CD4-positive, alpha-beta T cell (primary cell): ENCODE measurements around the gene PLCB1. TPM values are rescaled to one million over a fixed set of nuclear protein-coding genes. Genes with fewer than 3 reads are reported as not detected.
A peak's percentile ranks its signal among the peaks of the same experiment; 100 is the strongest.

Experiments used
- ATAC-seq: fragments of 200-7000 bp; cut with Tn5 transposase; one replicate; pipeline ENCODE4 v1.10.0; 2022; ENCODE audit warnings: mild to moderate bottlenecking; ENCODE audit not compliant: poor library complexity
- CTCF ChIA-PET: fragments of 350-600 bp; sonication (Branson Sonifier 250); formaldehyde crosslinking; loops from one replicate; lab custom pipeline; 2021; ENCODE audit warnings: antibody characterized with exemption, inconsistent platforms; lab: Charles Lee
- POLR2A ChIA-PET: fragments of 350-600 bp; sonication (Branson Sonifier 250); formaldehyde crosslinking; loops from one replicate; lab custom pipeline; 2021; ENCODE audit warnings: antibody characterized with exemption, inconsistent platforms; lab: Charles Lee
- DNase-seq, 14 experiments: peaks; one replicate each; pipeline ENCODE4 v3.0.0-alpha.2; 2013 to 2020; ENCODE audit warnings: mixed read lengths in 2 of 14
- H3K27ac ChIP-seq, 2 donors: one replicate each; pipeline versions ENCODE4 v1.5.1 to v1.7.0; 2013; ENCODE audit warnings: low read length in 2 of 2, low read depth in 1 of 2, mild to moderate bottlenecking in 1 of 2
- H3K27me3 ChIP-seq, 2 experiments: 1 replicate in 1 of 2; 2 replicates in 1 of 2; pipeline versions ENCODE4 v1.6.1 to v1.7.0; 2013; ENCODE audit warnings: low read length in 2 of 2, control low read depth in 1 of 2, mild to moderate bottlenecking in 1 of 2, moderate library complexity in 1 of 2; ENCODE audit not compliant: insufficient read depth in 2 of 2, control insufficient read depth in 1 of 2
- H3K36me3 ChIP-seq: one replicate; pipeline ENCODE4 v1.6.1; 2013; ENCODE audit warnings: low read length, control low read depth; ENCODE audit not compliant: insufficient read depth
- H3K4me1 ChIP-seq: one replicate; pipeline ENCODE4 v1.6.1; 2013; ENCODE audit warnings: low read length, control low read depth; ENCODE audit not compliant: insufficient read depth
- H3K4me3 ChIP-seq: one replicate; pipeline ENCODE4 v1.5.1; 2013; ENCODE audit warnings: mild to moderate bottlenecking, low read length, moderate library complexity
- H3K9me3 ChIP-seq, 2 experiments: 1 replicate in 1 of 2; 2 replicates in 1 of 2; pipeline versions ENCODE4 v1.6.1 to v1.7.0; 2013; ENCODE audit warnings: low read length in 2 of 2, mild to moderate bottlenecking in 2 of 2, control low read depth in 1 of 2, moderate library complexity in 1 of 2; ENCODE audit not compliant: control insufficient read depth in 1 of 2, insufficient read depth in 1 of 2
- H3K27ac Mint-ChIP-seq: one replicate; pipeline ENCODE4 v1.8.0; 2020; ENCODE audit warnings: mixed read lengths
- H3K27me3 Mint-ChIP-seq: one replicate; pipeline ENCODE4 v1.8.0; 2021; ENCODE audit warnings: mixed read lengths
- H3K36me3 Mint-ChIP-seq: one replicate; pipeline ENCODE4 v1.8.0; 2021; ENCODE audit warnings: low read depth, mixed read lengths
- H3K4me1 Mint-ChIP-seq: one replicate; pipeline ENCODE4 v1.8.0; 2021; ENCODE audit warnings: low read depth, mixed read lengths
- H3K4me3 Mint-ChIP-seq: one replicate; pipeline ENCODE4 v1.8.0; 2020; ENCODE audit warnings: mild to moderate bottlenecking, mixed read lengths
- H3K9me3 Mint-ChIP-seq: one replicate; pipeline ENCODE4 v1.8.0; 2020; ENCODE audit warnings: mixed read lengths
- intact Hi-C, 2 experiments: fragments of 100-400 bp; cut with DNase I in 1 of 2; cut with micrococcal nuclease in 1 of 2; formaldehyde crosslinking; loops; one replicate each; pipeline versions ENCODE4 v1.15.1 to v1.9.0; 2023 to 2025; cut with DNase I, micrococcal nuclease
- total RNA-seq, 174 experiments: library from RNA in 2 of 174; stranded (reverse) in 2 of 174; gene quantifications; one replicate each; pipeline ENCODE4 v1.2.3 and lab custom pipeline; 2021 to 2026
- TF ChIP-seq, protein P1 (sequence below): fragments of 200-600 bp; IDR thresholded peaks from one replicate; pipeline ENCODE4 v1.8.0; 2022; ENCODE audit warnings: antibody characterized with exemption, mild to moderate bottlenecking

The PLCB1 gene
- total RNA-seq, 2 experiments from 2014 or later = 3.8 to 5.6 TPM

DNA sequence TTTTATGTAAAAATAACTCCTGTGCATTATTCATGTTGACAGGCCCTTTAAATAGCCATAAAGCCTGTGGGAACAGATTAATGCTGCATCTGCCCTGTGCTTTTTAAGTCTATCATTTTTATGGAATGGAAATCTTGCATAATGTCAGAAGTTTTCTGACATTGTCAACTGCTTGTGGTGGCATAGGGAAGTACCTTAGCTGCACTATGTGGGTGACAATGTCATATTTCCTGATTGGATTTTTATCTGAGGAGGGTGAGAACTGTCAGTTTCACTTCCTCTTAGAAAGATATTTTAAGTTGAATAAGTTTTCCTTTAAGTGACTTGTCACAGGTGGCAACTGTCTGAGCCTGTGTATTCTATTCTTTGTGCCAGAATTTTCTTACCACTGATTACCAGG lies 267.9 kb downstream of the PLCB1 start:
- ChIA-PET POLR2A (interaction anchor here (1.1 kb wide), 1 partner anchor 238 kb away, joined by 3 read pairs; no protein-coding TSS in a partner anchor), CTCF (no interaction called here)
- DNase-seq = peak in 3 of 14 experiments; percentile 39 to 64 (median 53)
- intact Hi-C loops = no loop called here
- Histone ChIP-seq H3K27me3 (no peaks in the 10 kb centered on the region), H3K9me3 (no peaks in the 10 kb centered on the region), H3K4me3 (no peak overlapping the region), H3K27ac (no peak overlapping the region), H3K4me1 (no peaks in the 10 kb centered on the region), H3K36me3 (no peaks in the 10 kb centered on the region)
- H3K36me3 Mint-ChIP-seq = no peaks in the 10 kb centered on the region
- TF ChIP-seq, protein P1, sequence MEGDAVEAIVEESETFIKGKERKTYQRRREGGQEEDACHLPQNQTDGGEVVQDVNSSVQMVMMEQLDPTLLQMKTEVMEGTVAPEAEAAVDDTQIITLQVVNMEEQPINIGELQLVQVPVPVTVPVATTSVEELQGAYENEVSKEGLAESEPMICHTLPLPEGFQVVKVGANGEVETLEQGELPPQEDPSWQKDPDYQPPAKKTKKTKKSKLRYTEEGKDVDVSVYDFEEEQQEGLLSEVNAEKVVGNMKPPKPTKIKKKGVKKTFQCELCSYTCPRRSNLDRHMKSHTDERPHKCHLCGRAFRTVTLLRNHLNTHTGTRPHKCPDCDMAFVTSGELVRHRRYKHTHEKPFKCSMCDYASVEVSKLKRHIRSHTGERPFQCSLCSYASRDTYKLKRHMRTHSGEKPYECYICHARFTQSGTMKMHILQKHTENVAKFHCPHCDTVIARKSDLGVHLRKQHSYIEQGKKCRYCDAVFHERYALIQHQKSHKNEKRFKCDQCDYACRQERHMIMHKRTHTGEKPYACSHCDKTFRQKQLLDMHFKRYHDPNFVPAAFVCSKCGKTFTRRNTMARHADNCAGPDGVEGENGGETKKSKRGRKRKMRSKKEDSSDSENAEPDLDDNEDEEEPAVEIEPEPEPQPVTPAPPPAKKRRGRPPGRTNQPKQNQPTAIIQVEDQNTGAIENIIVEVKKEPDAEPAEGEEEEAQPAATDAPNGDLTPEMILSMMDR = no peak
- H3K4me3 Mint-ChIP-seq = no peak overlapping the region
- H3K27ac Mint-ChIP-seq = no peak overlapping the region
- no peaks in the 10 kb centered on the region for H3K27me3 Mint-ChIP-seq
- H3K4me1 Mint-ChIP-seq = no peaks in the 10 kb centered on the region
- no peaks in the 10 kb centered on the region for H3K9me3 Mint-ChIP-seq
- no peak for ATAC-seq

DNA sequence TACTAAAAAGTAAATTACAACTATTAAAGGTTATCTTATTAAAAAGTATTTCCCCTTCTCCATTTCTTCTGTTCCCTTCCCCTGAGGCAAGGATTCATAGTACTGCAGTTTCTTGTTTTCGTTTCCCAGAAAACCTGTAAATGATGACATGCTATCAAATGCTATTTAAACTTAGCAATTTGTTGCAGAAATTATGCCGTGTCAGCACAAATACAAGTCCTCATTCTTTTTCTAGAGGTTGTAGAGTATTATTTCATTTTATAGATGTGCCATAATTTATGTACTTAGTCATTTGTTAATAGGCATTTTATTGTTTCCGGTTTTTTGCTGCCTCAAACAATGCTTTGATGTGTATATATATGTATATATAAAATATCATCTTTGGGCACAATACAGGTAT lies 268.4 kb downstream of the PLCB1 start:
- no peaks in the 10 kb centered on the region for H3K4me1 Mint-ChIP-seq
- Histone ChIP-seq H3K36me3 (no peaks in the 10 kb centered on the region), H3K27me3 (no peaks in the 10 kb centered on the region), H3K4me3 (no peak overlapping the region), H3K4me1 (no peaks in the 10 kb centered on the region), H3K27ac (no peak overlapping the region), H3K9me3 (no peaks in the 10 kb centered on the region)
- TF ChIP-seq, protein P1 = no peak
- H3K27me3 Mint-ChIP-seq = no peaks in the 10 kb centered on the region
- CTCF ChIA-PET = interaction anchor here (1.4 kb wide), 1 partner anchor 29 kb away, joined by 3 read pairs; no protein-coding TSS in a partner anchor
- H3K36me3 Mint-ChIP-seq = no peaks in the 10 kb centered on the region
- H3K27ac Mint-ChIP-seq = no peak overlapping the region
- intact Hi-C loops = no loop called here
- no peak overlapping the region for H3K4me3 Mint-ChIP-seq
- ATAC-seq = no peak
- H3K9me3 Mint-ChIP-seq = no peaks in the 10 kb centered on the region
- DNase-seq = no peak
- POLR2A ChIA-PET = interaction anchor here (1.1 kb wide), 1 partner anchor 239 kb away, joined by 3 read pairs; no protein-coding TSS in a partner anchor

DNA sequence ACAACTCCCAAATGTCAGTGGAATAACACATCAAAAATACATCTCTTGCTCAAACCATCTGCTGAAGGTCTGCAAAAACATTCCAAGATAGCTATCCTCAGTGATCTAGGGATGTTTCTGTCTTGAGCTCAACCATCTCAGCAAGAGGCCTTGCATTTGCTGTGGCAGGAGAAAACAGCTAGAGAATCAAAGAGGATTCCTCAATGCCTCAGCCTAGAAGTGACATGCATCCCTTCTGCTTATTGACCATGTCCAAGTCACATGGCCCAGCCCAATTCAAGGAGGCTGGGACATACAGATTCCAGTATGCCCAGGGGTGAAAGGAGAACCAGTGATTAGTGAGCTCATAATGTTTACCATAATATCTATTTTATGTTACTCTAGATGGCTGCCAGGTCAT lies 269.5 kb downstream of the PLCB1 start:
- Histone ChIP-seq H3K4me3 (no peak overlapping the region), H3K9me3 (no peaks in the 10 kb centered on the region), H3K4me1 (no peaks in the 10 kb centered on the region), H3K27ac (no peak overlapping the region), H3K36me3 (no peaks in the 10 kb centered on the region), H3K27me3 (no peaks in the 10 kb centered on the region)
- CTCF ChIA-PET = interaction anchor here (1.4 kb wide), 1 partner anchor 28 kb away, joined by 3 read pairs; no protein-coding TSS in a partner anchor
- no peaks in the 10 kb centered on the region for H3K9me3 Mint-ChIP-seq
- DNase-seq (no peak), ATAC-seq (no peak)
- TF ChIP-seq, protein P1 = no peak
- no peaks in the 10 kb centered on the region for H3K27me3 Mint-ChIP-seq
- intact Hi-C loops = no loop called here
- POLR2A ChIA-PET = interaction anchor here (0.8 kb wide), 1 partner anchor 12 kb away, joined by 3 read pairs; no protein-coding TSS in a partner anchor
- no peaks in the 10 kb centered on the region for H3K4me1 Mint-ChIP-seq
- H3K27ac Mint-ChIP-seq = no peak overlapping the region
- no peaks in the 10 kb centered on the region for H3K36me3 Mint-ChIP-seq
- H3K4me3 Mint-ChIP-seq = no peak overlapping the region
